ENCODE data around the gene DUOXA1. TPM values are rescaled to one million over a fixed set of nuclear protein-coding genes. Genes with fewer than 3 reads are reported as not detected.

The DUOXA1 gene
- total and polyA plus RNA-seq, 2 experiments from 2014 or later = not detected

GRCh38 chr15:45093622-45094357 is 35.9 kb downstream of the DUOXA1 start:
- H3F3A ChIP-seq (replicated peaks; ENCODE audit: low read depth) = no peaks in the 10 kb centered on the region
- no peak for TF ChIP-seq JUNB (IDR thresholded peaks at IDR 0.05; ENCODE audit: unreplicated experiment)
- no peak for TF ChIP-seq EZH2phosphoT487 (IDR thresholded peaks at IDR 0.05; ENCODE audit: unreplicated experiment)
- no peak for TF ChIP-seq STAT1 (IDR thresholded peaks at IDR 0.05; ENCODE audit: unreplicated experiment)
- TF ChIP-seq REST (IDR thresholded peaks at IDR 0.05; ENCODE audit: unreplicated experiment) = no peak
- TF ChIP-seq POLR2AphosphoS5 (IDR thresholded peaks at IDR 0.05; ENCODE audit: low read depth) = no peak
- no peak for TF ChIP-seq CTCF (conservative IDR thresholded peaks at IDR 0.05; ENCODE audit: low read depth in 2 of 2)
- no peak for TF ChIP-seq EZH2 (IDR thresholded peaks at IDR 0.05; ENCODE audit: low read depth, unreplicated experiment)
- no peak for TF ChIP-seq ZNF114 (CRISPR knock-in tag; IDR thresholded peaks at IDR 0.05)
- TF ChIP-seq ETS1 (IDR thresholded peaks at IDR 0.05) = no peak
- no peak for TF ChIP-seq ZNF331 (CRISPR knock-in tag; IDR thresholded peaks at IDR 0.05; ENCODE audit: low read depth)
- no peak for TF ChIP-seq ZNF462 (CRISPR knock-in tag; IDR thresholded peaks at IDR 0.05)
- no peak for TF ChIP-seq NANOG (IDR thresholded peaks at IDR 0.05; ENCODE audit: borderline replicate concordance)
- no peak for TF ChIP-seq CREB1 (CRISPR knock-in tag; IDR thresholded peaks at IDR 0.05; ENCODE audit: low read depth)
- no peaks in the 10 kb centered on the region for H3K79me2 ChIP-seq (replicated peaks; ENCODE audit: insufficient read depth)
- no peaks in the 10 kb centered on the region for H3K4me1 ChIP-seq (ENCODE audit: insufficient read depth)
- no peaks in the 10 kb centered on the region for H3K27me3 ChIP-seq (ENCODE audit: insufficient read depth)
- peaks cover 2% of the 10 kb centered on the region for H3K27me3 Mint-ChIP-seq (ENCODE audit: insufficient read depth, low read depth, poor library complexity)
- H3K27ac Mint-ChIP-seq = no peak overlapping the region
- no peaks in the 10 kb centered on the region for H3K4me1 Mint-ChIP-seq
- H3K9me3 Mint-ChIP-seq = no peaks in the 10 kb centered on the region; the same call in 2 of the 3 replicates
- H3K27ac ChIP-seq (ENCODE audit: low read depth) = no peak overlapping the region
- H2AFZ ChIP-seq = no peak overlapping the region
- H3K9me2 ChIP-seq (ENCODE audit: insufficient read depth) = no peaks in the 10 kb centered on the region
- H3K4me2 ChIP-seq = no peak overlapping the region
- no peak for ATAC-seq
- H3K4me3 Mint-ChIP-seq = no peak overlapping the region
- DNase-seq (ENCODE audit: low spot score) = no peak
- no peaks in the 10 kb centered on the region for H3K36me3 Mint-ChIP-seq (ENCODE audit: low read depth)
- no peaks in the 10 kb centered on the region for H4K20me1 ChIP-seq (replicated peaks; ENCODE audit: insufficient read depth)
- H3K36me3 ChIP-seq (ENCODE audit: insufficient read depth) = no peaks in the 10 kb centered on the region
- no peak overlapping the region for H3K4me3 ChIP-seq
